ENCODE results near the gene MOCS1. TPM values are rescaled to one million over a fixed set of nuclear protein-coding genes. Genes with fewer than 3 reads are reported as not detected.

The MOCS1 gene
- total RNA-seq, 1 donor from 2014 or later = 18.4 TPM

DNA sequence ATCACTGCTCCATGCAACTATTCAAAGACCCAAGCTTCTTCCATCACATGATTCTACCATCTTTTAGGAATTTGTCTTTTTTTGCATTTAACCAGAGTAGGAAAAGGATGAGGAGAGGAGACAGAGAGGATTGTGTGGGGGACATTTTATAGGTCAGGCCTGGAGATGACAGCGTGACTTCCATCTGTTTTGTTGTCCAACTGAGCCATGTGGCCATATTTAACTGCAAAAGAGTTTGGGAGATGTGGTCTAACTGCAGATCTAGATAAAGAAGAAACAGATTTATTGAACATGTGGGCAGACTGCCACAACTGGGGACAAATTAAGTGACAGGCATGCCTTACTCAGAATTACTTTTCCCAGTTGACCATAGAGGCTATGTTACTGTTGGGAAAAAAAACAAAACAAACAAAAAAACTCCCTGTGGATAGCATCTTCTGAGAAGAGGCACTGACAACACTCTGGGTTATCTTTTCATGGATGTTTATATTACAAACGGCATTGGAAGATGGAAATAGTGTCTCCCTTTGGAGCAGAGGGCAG, 18.9 kb upstream of the MOCS1 start:
- Mint-ChIP-seq H3K9me3 (peaks cover 8% of the 10 kb centered on the region), H3K27ac (ENCODE audit: unreplicated experiment) (no peak overlapping the region), H3K4me3 (no peak overlapping the region), H3K4me1 (no peaks in the 10 kb centered on the region), H3K36me3 (ENCODE audit: low read depth) (no peaks in the 10 kb centered on the region), H3K27me3 (ENCODE audit: low read depth) (peaks cover 3% of the 10 kb centered on the region)
- TF ChIP-seq, protein P1, sequence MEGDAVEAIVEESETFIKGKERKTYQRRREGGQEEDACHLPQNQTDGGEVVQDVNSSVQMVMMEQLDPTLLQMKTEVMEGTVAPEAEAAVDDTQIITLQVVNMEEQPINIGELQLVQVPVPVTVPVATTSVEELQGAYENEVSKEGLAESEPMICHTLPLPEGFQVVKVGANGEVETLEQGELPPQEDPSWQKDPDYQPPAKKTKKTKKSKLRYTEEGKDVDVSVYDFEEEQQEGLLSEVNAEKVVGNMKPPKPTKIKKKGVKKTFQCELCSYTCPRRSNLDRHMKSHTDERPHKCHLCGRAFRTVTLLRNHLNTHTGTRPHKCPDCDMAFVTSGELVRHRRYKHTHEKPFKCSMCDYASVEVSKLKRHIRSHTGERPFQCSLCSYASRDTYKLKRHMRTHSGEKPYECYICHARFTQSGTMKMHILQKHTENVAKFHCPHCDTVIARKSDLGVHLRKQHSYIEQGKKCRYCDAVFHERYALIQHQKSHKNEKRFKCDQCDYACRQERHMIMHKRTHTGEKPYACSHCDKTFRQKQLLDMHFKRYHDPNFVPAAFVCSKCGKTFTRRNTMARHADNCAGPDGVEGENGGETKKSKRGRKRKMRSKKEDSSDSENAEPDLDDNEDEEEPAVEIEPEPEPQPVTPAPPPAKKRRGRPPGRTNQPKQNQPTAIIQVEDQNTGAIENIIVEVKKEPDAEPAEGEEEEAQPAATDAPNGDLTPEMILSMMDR (conservative IDR thresholded peaks at IDR 0.05) = no peak
- DNase-seq (ENCODE audit: low read depth, low spot score) = no peak

DNA sequence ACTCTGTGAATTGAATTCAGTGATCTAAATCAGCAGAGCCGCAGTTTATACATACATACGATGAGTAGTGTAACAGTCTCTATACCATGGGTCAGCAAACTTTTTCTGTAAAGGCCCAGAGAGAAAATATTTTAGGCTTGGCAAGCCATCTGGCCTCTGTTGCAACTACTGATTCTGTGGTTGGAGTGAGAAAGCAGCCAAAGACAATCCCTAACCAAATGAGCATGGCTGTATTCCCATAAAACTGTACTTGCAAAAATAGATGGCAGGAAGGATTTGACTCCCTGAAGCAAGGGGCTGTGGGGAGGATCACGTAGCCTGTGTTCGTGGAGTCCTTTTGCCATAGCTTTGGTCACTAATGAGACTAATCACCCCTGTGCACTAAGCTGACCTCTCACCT, 17.9 kb upstream of the MOCS1 start:
- no peak for DNase-seq (ENCODE audit: low read depth, low spot score)
- TF ChIP-seq, protein P1 (conservative IDR thresholded peaks at IDR 0.05) = no peak
- no peak overlapping the region for H3K4me3 Mint-ChIP-seq
- H3K9me3 Mint-ChIP-seq = peaks cover 7% of the 10 kb centered on the region
- no peaks in the 10 kb centered on the region for H3K36me3 Mint-ChIP-seq (ENCODE audit: low read depth)
- H3K27me3 Mint-ChIP-seq (ENCODE audit: low read depth) = peaks cover 8% of the 10 kb centered on the region
- H3K27ac Mint-ChIP-seq (ENCODE audit: unreplicated experiment) = no peak overlapping the region
- H3K4me1 Mint-ChIP-seq = no peaks in the 10 kb centered on the region

DNA sequence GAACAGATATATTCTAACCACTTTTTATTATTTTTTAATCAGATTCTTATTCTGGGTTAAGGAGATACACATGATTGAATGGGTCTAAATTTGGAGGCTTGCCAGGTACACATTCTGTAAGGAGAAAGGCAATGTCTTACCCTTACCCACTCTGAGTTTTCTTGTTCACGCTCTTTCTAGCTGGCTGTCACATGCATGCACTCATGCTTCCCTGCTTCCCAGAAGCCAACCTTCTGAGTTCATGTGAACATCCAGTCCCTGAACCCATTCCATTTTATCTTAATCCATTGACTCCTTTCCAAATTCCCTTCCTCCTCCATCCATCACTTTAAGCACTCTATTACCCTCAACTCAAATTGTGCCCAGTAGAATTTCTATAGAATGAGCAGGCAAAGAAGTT, 17.5 kb upstream of the MOCS1 start:
- Mint-ChIP-seq H3K9me3 (peaks cover 4% of the 10 kb centered on the region), H3K27me3 (ENCODE audit: low read depth) (peaks cover 8% of the 10 kb centered on the region), H3K36me3 (ENCODE audit: low read depth) (no peaks in the 10 kb centered on the region), H3K4me3 (no peak overlapping the region), H3K27ac (ENCODE audit: unreplicated experiment) (no peak overlapping the region), H3K4me1 (no peaks in the 10 kb centered on the region)
- TF ChIP-seq, protein P1 (conservative IDR thresholded peaks at IDR 0.05) = no peak
- DNase-seq (ENCODE audit: low read depth, low spot score) = no peak

DNA sequence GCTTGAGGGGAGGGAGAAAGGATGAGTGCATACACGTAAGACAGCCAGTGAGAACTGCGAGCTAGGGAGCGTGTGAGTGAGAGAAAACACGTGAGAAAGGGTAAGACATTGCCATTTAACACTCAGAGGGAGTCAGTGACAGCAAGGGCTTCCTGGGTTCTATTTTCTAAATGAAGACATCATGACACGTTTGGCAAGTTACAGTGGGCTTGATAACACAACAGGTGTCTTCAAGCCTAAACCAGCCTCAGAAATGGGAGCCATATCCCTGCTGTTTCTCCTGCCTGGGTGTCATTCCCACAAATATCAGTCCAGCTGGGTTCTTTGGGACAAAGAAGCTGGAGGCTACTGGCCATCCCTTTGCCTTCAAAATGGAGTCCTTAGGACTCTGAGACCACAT, 16.9 kb upstream of the MOCS1 start:
- DNase-seq (ENCODE audit: low read depth, low spot score) = no peak
- Mint-ChIP-seq H3K4me1 (no peaks in the 10 kb centered on the region), H3K36me3 (ENCODE audit: low read depth) (no peaks in the 10 kb centered on the region), H3K9me3 (peaks cover 4% of the 10 kb centered on the region), H3K27ac (ENCODE audit: unreplicated experiment) (no peak overlapping the region), H3K27me3 (ENCODE audit: low read depth) (peaks cover 8% of the 10 kb centered on the region), H3K4me3 (no peak overlapping the region)
- TF ChIP-seq, protein P1 (conservative IDR thresholded peaks at IDR 0.05) = no peak

DNA sequence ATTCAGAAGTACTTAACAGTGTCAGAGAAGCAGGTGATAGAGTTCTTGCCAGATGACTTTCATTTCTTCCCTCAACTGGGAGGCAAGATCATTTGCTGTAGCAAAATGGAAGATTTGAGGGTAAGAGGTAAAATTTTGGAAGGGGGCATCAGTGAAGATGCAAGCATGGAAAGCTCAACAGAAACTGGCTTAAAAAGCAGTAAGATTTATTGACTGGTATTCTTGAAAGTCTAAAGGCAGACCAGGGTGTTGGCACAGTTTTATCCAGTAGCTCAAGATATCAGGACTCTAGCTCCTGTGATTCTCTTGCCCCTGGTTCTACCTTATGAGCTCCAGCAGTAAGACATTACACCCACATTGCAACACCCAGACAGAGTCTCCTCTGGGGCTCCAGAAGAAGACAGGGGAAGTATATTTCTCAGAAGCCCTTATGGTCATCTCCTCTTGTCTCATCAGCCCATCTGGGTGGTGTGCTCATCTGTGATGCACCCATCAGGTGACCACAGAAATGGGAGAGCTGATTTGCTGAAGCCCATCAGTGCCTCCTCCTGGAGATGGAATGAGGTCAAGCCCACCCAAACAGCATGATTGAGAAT, 16.0 kb upstream of the MOCS1 start:
- no peak for DNase-seq (ENCODE audit: low read depth, low spot score)
- no peak overlapping the region for H3K4me3 Mint-ChIP-seq
- H3K9me3 Mint-ChIP-seq = peaks cover 2% of the 10 kb centered on the region
- no peaks in the 10 kb centered on the region for H3K4me1 Mint-ChIP-seq
- TF ChIP-seq, protein P1 (conservative IDR thresholded peaks at IDR 0.05) = no peak
- H3K27ac Mint-ChIP-seq (ENCODE audit: unreplicated experiment) = no peak overlapping the region
- H3K36me3 Mint-ChIP-seq (ENCODE audit: low read depth) = no peaks in the 10 kb centered on the region
- H3K27me3 Mint-ChIP-seq (ENCODE audit: low read depth) = peaks cover 6% of the 10 kb centered on the region
